WTC11 (cell line): ENCODE data around the gene VPS39. TPM values are rescaled to one million over a fixed set of nuclear protein-coding genes. Genes with fewer than 3 reads are reported as not detected.

Experiments
- ATAC-seq: fragments of 200-7000 bp; cut with Tn5 transposase; 2 replicates; pipeline ENCODE4 v1.10.0; 2021; ENCODE audit warnings: mild to moderate bottlenecking, moderate library complexity
- CTCF ChIA-PET: fragments of 300-600 bp; sonication (Branson Sonifier 250); formaldehyde crosslinking; loops from one replicate; lab custom pipeline; 2021; ENCODE audit warnings: antibody characterized with exemption; lab: Charles Lee
- POLR2A ChIA-PET: fragments of 350-600 bp; sonication (Branson Sonifier 250); formaldehyde crosslinking; loops from one replicate; lab custom pipeline; 2021; ENCODE audit warnings: antibody characterized with exemption; lab: Charles Lee
- DNase-seq: peaks from one replicate; pipeline ENCODE4 v3.0.0; 2021; ENCODE audit warnings: low spot score
- H3K27ac Mint-ChIP-seq: 2 replicates; pipeline ENCODE4 v1.8.0; 2021; ENCODE audit warnings: mixed read lengths
- H3K27me3 Mint-ChIP-seq: 2 replicates; pipeline ENCODE4 v1.8.0; 2021; ENCODE audit warnings: low read depth, mild to moderate bottlenecking, moderate library complexity, mixed read lengths
- H3K36me3 Mint-ChIP-seq: 2 replicates; pipeline ENCODE4 v1.8.0; 2021; ENCODE audit warnings: mixed read lengths
- H3K4me1 Mint-ChIP-seq: 2 replicates; pipeline ENCODE4 v1.8.0; 2022; ENCODE audit warnings: mixed read lengths
- H3K4me3 Mint-ChIP-seq: 2 replicates; pipeline ENCODE4 v1.8.0; 2021; ENCODE audit warnings: mild to moderate bottlenecking, moderate library complexity, mixed read lengths
- H3K9me3 Mint-ChIP-seq: 2 replicates; pipeline ENCODE4 v1.8.0; 2021; ENCODE audit warnings: mixed read lengths
- CREB1 ChIP-seq: sonication (generic); formaldehyde crosslinking; IDR thresholded peaks from 2 replicates; pipeline ENCODE4 v1.8.0; 2023; ENCODE audit warnings: mild to moderate bottlenecking, missing genetic modification reagents
- E2F4 ChIP-seq: sonication (generic); formaldehyde crosslinking; IDR thresholded peaks from 2 replicates; pipeline ENCODE4 v1.8.1; 2022; ENCODE audit warnings: low read depth, mild to moderate bottlenecking, moderate library complexity, missing genetic modification reagents, borderline replicate concordance
- EMX1 ChIP-seq: fragments of 250-450 bp; sonication (Bioruptor Pico); IDR thresholded peaks from 2 replicates; pipeline ENCODE4 v1.8.0; 2021; ENCODE audit warnings: mild to moderate bottlenecking
- GRHL2 ChIP-seq: fragments of 250-450 bp; sonication (Bioruptor Pico); IDR thresholded peaks from 2 replicates; pipeline ENCODE4 v1.8.0; 2022; ENCODE audit warnings: mild to moderate bottlenecking, moderate library complexity; ENCODE audit not compliant: insufficient replicate concordance, severe bottlenecking
- KAT7 ChIP-seq: sonication (generic); formaldehyde crosslinking; IDR thresholded peaks from 2 replicates; pipeline ENCODE4 v1.8.1; 2023; ENCODE audit warnings: missing genetic modification reagents, mild to moderate bottlenecking, borderline replicate concordance
- MAX ChIP-seq: sonication (generic); formaldehyde crosslinking; IDR thresholded peaks from 2 replicates; pipeline ENCODE4 v1.8.0; 2022; ENCODE audit warnings: mild to moderate bottlenecking, missing genetic modification reagents
- NR1H2 ChIP-seq: sonication (generic); formaldehyde crosslinking; IDR thresholded peaks from 2 replicates; pipeline ENCODE4 v1.9.0; 2021; ENCODE audit warnings: mild to moderate bottlenecking, moderate library complexity, missing genetic modification reagents
- NR3C1 ChIP-seq: sonication (generic); formaldehyde crosslinking; conservative IDR thresholded peaks from 2 replicates; pipeline ENCODE4 v1.8.1; 2023; ENCODE audit warnings: low read depth, mild to moderate bottlenecking, missing genetic modification reagents
- OVOL2 ChIP-seq: fragments of 250-450 bp; sonication (Bioruptor Pico); IDR thresholded peaks from 2 replicates; pipeline ENCODE4 v1.9.0; 2021; ENCODE audit warnings: mild to moderate bottlenecking, borderline replicate concordance
- RELA ChIP-seq: sonication (generic); formaldehyde crosslinking; IDR thresholded peaks from 2 replicates; pipeline ENCODE4 v1.8.1; 2022; ENCODE audit warnings: missing genetic modification reagents, mild to moderate bottlenecking, borderline replicate concordance
- SMAD4 ChIP-seq: sonication (generic); formaldehyde crosslinking; IDR thresholded peaks from 2 replicates; pipeline ENCODE4 v1.8.0; 2022; ENCODE audit warnings: mild to moderate bottlenecking, missing genetic modification reagents
- TCF7 ChIP-seq: sonication (generic); formaldehyde crosslinking; IDR thresholded peaks from 2 replicates; pipeline ENCODE4 v1.8.0; 2022; ENCODE audit warnings: mild to moderate bottlenecking, low read depth, missing genetic modification reagents, moderate library complexity
- ZBTB21 ChIP-seq: sonication (generic); formaldehyde crosslinking; IDR thresholded peaks from 2 replicates; pipeline ENCODE4 v1.8.1; 2023; ENCODE audit warnings: mild to moderate bottlenecking, missing genetic modification reagents, borderline replicate concordance
- ZNF232 ChIP-seq: sonication (generic); formaldehyde crosslinking; IDR thresholded peaks from 2 replicates; pipeline ENCODE4 v1.8.0; 2022; ENCODE audit warnings: mild to moderate bottlenecking, missing genetic modification reagents
- ZNF263 ChIP-seq: sonication (generic); formaldehyde crosslinking; IDR thresholded peaks from 2 replicates; pipeline ENCODE4 v1.8.1; 2022; ENCODE audit warnings: low read depth, mild to moderate bottlenecking, moderate library complexity, missing genetic modification reagents
- total RNA-seq: library from RNA; stranded (reverse); gene quantifications from 3 replicates; pipeline ENCODE4 v1.2.3, GENCODE V29; 2021
- TF ChIP-seq, protein P1 (sequence below): fragments of 250-450 bp; sonication (Bioruptor Pico); IDR thresholded peaks from 2 replicates; pipeline ENCODE4 v1.9.0; 2021; ENCODE audit warnings: mild to moderate bottlenecking, borderline replicate concordance
- TF ChIP-seq, protein P2 (sequence below): sonication (generic); formaldehyde crosslinking; IDR thresholded peaks from 2 replicates; pipeline ENCODE4 v1.8.1; 2022; ENCODE audit warnings: mild to moderate bottlenecking, moderate library complexity, missing genetic modification reagents

VPS39 gene
- total RNA-seq, 1 experiment from 2014 or later, result 44.5 TPM

DNA sequence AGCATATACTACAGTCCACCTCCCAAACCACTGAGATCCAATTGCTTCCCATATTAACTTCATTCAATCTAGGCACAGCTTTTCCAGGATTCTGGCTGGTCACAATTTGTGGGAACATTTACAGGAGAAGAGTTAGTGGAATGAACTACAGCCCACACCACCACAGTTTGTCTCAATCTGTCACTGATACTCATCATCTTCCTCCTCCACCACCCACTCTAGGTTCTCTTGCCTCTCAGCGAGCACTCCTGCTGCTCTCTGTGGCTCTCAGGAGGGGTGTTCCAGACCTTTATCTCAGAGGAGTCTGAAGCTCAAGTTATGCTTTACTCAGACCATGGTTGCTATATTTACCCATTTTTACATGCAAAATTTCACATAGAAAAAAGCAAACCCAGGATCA is 87.8 kb downstream of the VPS39 start:
- DNase-seq (no peak), ATAC-seq (no peak)
- Mint-ChIP-seq H3K4me3 (no peak overlapping the region), H3K4me1 (peaks cover 13% of the 10 kb centered on the region), H3K27ac (no peak overlapping the region), H3K9me3 (peaks cover 15% of the 10 kb centered on the region), H3K27me3 (peaks cover 4% of the 10 kb centered on the region; the same call in 1 of the 2 replicates), H3K36me3 (peaks cover 9% of the 10 kb centered on the region)
- TF ChIP-seq ZNF232 (no peak), RELA (no peak), ZBTB21 (CRISPR knock-in tag) (no peak), ZNF263 (CRISPR knock-in tag) (no peak), TCF7 (CRISPR knock-in tag) (no peak), NR3C1 (CRISPR knock-in tag) (no peak), GRHL2 (no peak), EMX1 (no peak), NR1H2 (CRISPR knock-in tag) (no peak), E2F4 (CRISPR knock-in tag) (no peak), CREB1 (CRISPR knock-in tag) (no peak), SMAD4 (no peak), KAT7 (CRISPR knock-in tag) (no peak)
- TF ChIP-seq, protein P1, sequence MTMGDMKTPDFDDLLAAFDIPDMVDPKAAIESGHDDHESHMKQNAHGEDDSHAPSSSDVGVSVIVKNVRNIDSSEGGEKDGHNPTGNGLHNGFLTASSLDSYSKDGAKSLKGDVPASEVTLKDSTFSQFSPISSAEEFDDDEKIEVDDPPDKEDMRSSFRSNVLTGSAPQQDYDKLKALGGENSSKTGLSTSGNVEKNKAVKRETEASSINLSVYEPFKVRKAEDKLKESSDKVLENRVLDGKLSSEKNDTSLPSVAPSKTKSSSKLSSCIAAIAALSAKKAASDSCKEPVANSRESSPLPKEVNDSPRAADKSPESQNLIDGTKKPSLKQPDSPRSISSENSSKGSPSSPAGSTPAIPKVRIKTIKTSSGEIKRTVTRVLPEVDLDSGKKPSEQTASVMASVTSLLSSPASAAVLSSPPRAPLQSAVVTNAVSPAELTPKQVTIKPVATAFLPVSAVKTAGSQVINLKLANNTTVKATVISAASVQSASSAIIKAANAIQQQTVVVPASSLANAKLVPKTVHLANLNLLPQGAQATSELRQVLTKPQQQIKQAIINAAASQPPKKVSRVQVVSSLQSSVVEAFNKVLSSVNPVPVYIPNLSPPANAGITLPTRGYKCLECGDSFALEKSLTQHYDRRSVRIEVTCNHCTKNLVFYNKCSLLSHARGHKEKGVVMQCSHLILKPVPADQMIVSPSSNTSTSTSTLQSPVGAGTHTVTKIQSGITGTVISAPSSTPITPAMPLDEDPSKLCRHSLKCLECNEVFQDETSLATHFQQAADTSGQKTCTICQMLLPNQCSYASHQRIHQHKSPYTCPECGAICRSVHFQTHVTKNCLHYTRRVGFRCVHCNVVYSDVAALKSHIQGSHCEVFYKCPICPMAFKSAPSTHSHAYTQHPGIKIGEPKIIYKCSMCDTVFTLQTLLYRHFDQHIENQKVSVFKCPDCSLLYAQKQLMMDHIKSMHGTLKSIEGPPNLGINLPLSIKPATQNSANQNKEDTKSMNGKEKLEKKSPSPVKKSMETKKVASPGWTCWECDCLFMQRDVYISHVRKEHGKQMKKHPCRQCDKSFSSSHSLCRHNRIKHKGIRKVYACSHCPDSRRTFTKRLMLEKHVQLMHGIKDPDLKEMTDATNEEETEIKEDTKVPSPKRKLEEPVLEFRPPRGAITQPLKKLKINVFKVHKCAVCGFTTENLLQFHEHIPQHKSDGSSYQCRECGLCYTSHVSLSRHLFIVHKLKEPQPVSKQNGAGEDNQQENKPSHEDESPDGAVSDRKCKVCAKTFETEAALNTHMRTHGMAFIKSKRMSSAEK (CRISPR knock-in tag), result no peak
- TF ChIP-seq, protein P2, sequence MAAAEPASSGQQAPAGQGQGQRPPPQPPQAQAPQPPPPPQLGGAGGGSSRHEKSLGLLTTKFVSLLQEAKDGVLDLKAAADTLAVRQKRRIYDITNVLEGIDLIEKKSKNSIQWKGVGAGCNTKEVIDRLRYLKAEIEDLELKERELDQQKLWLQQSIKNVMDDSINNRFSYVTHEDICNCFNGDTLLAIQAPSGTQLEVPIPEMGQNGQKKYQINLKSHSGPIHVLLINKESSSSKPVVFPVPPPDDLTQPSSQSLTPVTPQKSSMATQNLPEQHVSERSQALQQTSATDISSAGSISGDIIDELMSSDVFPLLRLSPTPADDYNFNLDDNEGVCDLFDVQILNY, result no peak
- POLR2A ChIA-PET, result no interaction called here
- CTCF ChIA-PET, result interaction anchor here (1.4 to 3.6 kb wide), 4 partner anchors 12 to 36 kb away, joined by 4 to 32 read pairs (median 5); no protein-coding TSS in a partner anchor

- H3K4me1 Mint-ChIP-seq, result peaks cover 13% of the 10 kb centered on the region
- POLR2A ChIA-PET, result no interaction called here
- TF ChIP-seq MAX (CRISPR knock-in tag), result peak; percentile 27; the same call in 1 of the 2 replicates
- no peak for TF ChIP-seq OVOL2
- TF ChIP-seq, all 79 proteins: peak for 1
- H3K36me3 Mint-ChIP-seq, result peaks cover 9% of the 10 kb centered on the region
- CTCF ChIA-PET, result interaction anchor here (0.7 to 3.6 kb wide), 12 partner anchors 11 to 130 kb away, joined by 3 to 32 read pairs (median 6); no protein-coding TSS in a partner anchor
- H3K4me3 Mint-ChIP-seq, result no peak overlapping the region
- peak; percentile 41 for ATAC-seq
- DNase-seq, result no peak
- H3K9me3 Mint-ChIP-seq, result peaks cover 15% of the 10 kb centered on the region
- H3K27me3 Mint-ChIP-seq, result peaks cover 4% of the 10 kb centered on the region; the same call in 1 of the 2 replicates
- H3K27ac Mint-ChIP-seq, result no peak overlapping the region
Observed at GRCh38 chr15:42119446-42119760, 88.7 kb downstream of the VPS39 start.
